A673 (cell line): ENCODE data around the gene MRPL22. TPM values are rescaled to one million over a fixed set of nuclear protein-coding genes. Genes with fewer than 3 reads are reported as not detected.

Experiments used
- BruUV-seq: library from RNA; stranded (reverse); fragments of 400-500 nt; replicated peaks from 2 replicates; lab custom pipeline; 2021; lab: Mats Ljungman, UMichigan
- CTCF ChIA-PET: fragments of 300-600 bp; sonication (Branson Sonifier 250); formaldehyde crosslinking; loops from one replicate; lab custom pipeline; 2022; ENCODE audit warnings: antibody characterized with exemption; lab: Charles Lee
- POLR2A ChIA-PET: fragments of 300-600 bp; sonication (Branson Sonifier 250); formaldehyde crosslinking; loops from one replicate; lab custom pipeline; 2022; ENCODE audit warnings: antibody characterized with exemption; ENCODE audit not compliant: low non-redundant PET; lab: Charles Lee
- DNase-seq: peaks from one replicate; pipeline ENCODE4 v3.0.0-alpha.2; 2015; ENCODE audit warnings: low spot score
- H3K27ac ChIP-seq: fragments of 200-600 bp; sonication (generic); 2 replicates; pipeline ENCODE4 v1.5.1; 2016; ENCODE audit warnings: mixed run types, low read depth, mild to moderate bottlenecking, mixed read lengths, antibody characterized with exemption, low read length; ENCODE audit not compliant: poor library complexity, severe bottlenecking
- H3K27me3 ChIP-seq: fragments of 200-600 bp; sonication (generic); replicated peaks from 2 replicates; pipeline ENCODE4 v1.6.1; 2017; ENCODE audit warnings: mixed run types, low read depth, mild to moderate bottlenecking, mixed read lengths, antibody characterized with exemption, low read length; ENCODE audit not compliant: insufficient read depth, poor library complexity
- H3K36me3 ChIP-seq: fragments of 200-600 bp; sonication (generic); 2 replicates; pipeline ENCODE4 v1.6.1; 2016; ENCODE audit warnings: mixed run types, mild to moderate bottlenecking, mixed read lengths, antibody characterized with exemption, low read length; ENCODE audit not compliant: insufficient read depth, poor library complexity, severe bottlenecking
- H3K4me1 ChIP-seq: fragments of 200-600 bp; sonication (generic); 2 replicates; pipeline ENCODE4 v1.6.1; 2017; ENCODE audit warnings: mixed run types, mild to moderate bottlenecking, mixed read lengths, antibody characterized with exemption, low read length; ENCODE audit not compliant: insufficient read depth, poor library complexity, severe bottlenecking
- H3K4me3 ChIP-seq: fragments of 200-600 bp; sonication (generic); 2 replicates; pipeline ENCODE4 v1.5.1; 2016; ENCODE audit warnings: low read depth, mixed run types, mild to moderate bottlenecking, mixed read lengths, low read length; ENCODE audit not compliant: poor library complexity, severe bottlenecking
- H3K9me3 ChIP-seq: fragments of 200-600 bp; sonication (generic); 2 replicates; pipeline ENCODE4 v1.6.1; 2016; ENCODE audit warnings: mixed run types, low read depth, mild to moderate bottlenecking, mixed read lengths, antibody characterized with exemption, low read length; ENCODE audit not compliant: poor library complexity, severe bottlenecking
- EZH2 ChIP-seq: fragments of 200-600 bp; sonication (generic); IDR thresholded peaks from 2 replicates; pipeline ENCODE4 v1.6.1; 2017; ENCODE audit warnings: borderline replicate concordance, low read depth, mild to moderate bottlenecking, mixed read lengths, antibody characterized with exemption, low read length; ENCODE audit not compliant: poor library complexity, severe bottlenecking
- intact Hi-C: fragments of 100-400 bp; cut with micrococcal nuclease; formaldehyde crosslinking; loops from one replicate; pipeline ENCODE4 v1.10.0; 2022; ENCODE audit not compliant: unreplicated experiment
- total RNA-seq: library from RNA; stranded (reverse); gene quantifications from 2 replicates; pipeline ENCODE4 v1.2.3, GENCODE V29; 2021
- TF ChIP-seq, protein P1 (sequence below): fragments of 300-800, 200-600 bp; sonication (generic); conservative IDR thresholded peaks from 2 replicates; pipeline ENCODE4 v1.5.1; 2017; ENCODE audit warnings: low read depth, mild to moderate bottlenecking, antibody characterized with exemption, low read length, moderate library complexity, mixed read lengths

The MRPL22 gene
- total RNA-seq, 1 experiment from 2014 or later = 143 TPM

DNA sequence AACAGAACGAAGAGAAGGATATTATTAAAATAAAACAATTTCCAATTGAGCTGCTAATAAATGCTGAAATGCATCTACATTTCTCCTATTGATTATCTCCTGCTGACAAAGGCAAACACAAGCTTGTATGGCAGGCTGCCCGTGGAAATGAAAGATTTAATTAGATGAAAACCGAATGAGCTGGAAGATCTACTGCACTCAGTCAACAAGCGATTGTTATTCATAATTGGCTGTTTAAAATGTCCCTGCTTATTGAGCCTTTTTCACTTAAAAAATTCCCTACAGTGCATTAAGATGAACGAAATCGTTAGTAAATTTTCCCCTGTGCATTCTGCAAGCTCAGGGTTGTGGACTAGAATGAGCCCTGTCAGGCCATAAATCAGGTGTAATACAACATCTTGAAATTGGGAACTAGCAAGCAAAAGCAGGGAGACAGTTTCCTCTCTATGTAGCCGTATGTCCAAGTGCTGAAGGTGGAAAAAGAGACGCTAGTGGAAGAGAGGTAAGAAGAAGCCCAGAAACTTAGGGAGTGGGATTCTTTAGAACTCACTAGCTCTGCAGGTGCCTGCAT lies 44.2 kb downstream of the MRPL22 start:
- H3K36me3 ChIP-seq = no peaks in the 10 kb centered on the region
- no TSS peak for BruUV-seq
- no peak overlapping the region for H3K4me3 ChIP-seq
- H3K9me3 ChIP-seq = no peaks in the 10 kb centered on the region
- no peaks in the 10 kb centered on the region for H3K27me3 ChIP-seq
- CTCF ChIA-PET = no interaction called here
- DNase-seq = peak; percentile 15
- POLR2A ChIA-PET = no interaction called here
- TF ChIP-seq, protein P1, sequence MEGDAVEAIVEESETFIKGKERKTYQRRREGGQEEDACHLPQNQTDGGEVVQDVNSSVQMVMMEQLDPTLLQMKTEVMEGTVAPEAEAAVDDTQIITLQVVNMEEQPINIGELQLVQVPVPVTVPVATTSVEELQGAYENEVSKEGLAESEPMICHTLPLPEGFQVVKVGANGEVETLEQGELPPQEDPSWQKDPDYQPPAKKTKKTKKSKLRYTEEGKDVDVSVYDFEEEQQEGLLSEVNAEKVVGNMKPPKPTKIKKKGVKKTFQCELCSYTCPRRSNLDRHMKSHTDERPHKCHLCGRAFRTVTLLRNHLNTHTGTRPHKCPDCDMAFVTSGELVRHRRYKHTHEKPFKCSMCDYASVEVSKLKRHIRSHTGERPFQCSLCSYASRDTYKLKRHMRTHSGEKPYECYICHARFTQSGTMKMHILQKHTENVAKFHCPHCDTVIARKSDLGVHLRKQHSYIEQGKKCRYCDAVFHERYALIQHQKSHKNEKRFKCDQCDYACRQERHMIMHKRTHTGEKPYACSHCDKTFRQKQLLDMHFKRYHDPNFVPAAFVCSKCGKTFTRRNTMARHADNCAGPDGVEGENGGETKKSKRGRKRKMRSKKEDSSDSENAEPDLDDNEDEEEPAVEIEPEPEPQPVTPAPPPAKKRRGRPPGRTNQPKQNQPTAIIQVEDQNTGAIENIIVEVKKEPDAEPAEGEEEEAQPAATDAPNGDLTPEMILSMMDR = no peak
- no peak for TF ChIP-seq EZH2
- H3K27ac ChIP-seq = peak overlapping the region; percentile 38
- intact Hi-C loops = no loop called here
- H3K4me1 ChIP-seq = peaks cover 15% of the 10 kb centered on the region

DNA sequence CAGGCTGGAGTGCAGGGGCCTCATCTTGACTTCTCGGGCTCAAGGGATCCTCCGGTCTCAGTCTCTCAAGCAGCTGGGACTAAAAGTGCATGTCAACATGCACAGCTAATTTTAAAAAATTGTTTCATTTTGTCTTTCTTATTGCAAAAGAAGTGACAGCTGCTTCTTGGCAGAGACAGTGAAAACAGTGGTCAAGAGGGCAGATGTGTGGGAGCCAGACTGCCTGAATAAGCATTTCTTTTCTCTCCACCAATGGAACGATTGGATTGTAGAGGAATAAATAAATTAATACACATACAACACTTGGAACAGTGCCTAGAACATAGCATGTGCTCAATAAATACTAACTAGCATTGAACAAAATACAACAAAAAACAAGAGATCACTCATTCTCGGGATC lies 45.3 kb downstream of the MRPL22 start:
- intact Hi-C loops = no loop called here
- CTCF ChIA-PET = no interaction called here

DNA sequence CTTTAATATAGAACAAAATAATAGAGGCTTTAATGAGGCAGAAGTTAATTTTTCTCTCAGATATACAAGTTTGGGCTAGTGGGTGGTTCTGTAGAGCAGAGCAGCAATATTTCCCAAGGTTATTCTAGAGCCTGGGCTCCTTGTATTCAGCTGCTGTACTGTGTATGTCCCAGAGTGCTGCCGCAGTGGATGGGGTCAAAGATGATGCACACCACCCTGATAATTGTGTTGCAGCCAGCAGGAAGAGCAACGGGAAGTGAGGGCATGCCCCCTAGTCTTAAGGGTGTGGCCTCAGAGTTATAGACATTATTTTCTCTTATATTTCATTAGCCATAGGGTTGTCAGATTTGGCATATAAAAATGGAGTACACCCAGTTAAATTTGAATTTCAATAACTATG lies 48.8 kb downstream of the MRPL22 start:
- intact Hi-C loops = no loop called here
- CTCF ChIA-PET = interaction anchor here (0.7 kb wide), 1 partner anchor 14 kb away, joined by 3 read pairs; no protein-coding TSS in a partner anchor
- no peak overlapping the region for H3K27ac ChIP-seq
- TF ChIP-seq EZH2 = no peak
- TF ChIP-seq, protein P1 = no peak
- H3K9me3 ChIP-seq = no peaks in the 10 kb centered on the region
- no peaks in the 10 kb centered on the region for H3K27me3 ChIP-seq
- H3K36me3 ChIP-seq = no peaks in the 10 kb centered on the region
- no peak for DNase-seq
- POLR2A ChIA-PET = no interaction called here
- no peak overlapping the region for H3K4me3 ChIP-seq
- H3K4me1 ChIP-seq = peaks cover 27% of the 10 kb centered on the region
- BruUV-seq = no TSS peak

More for the DNA sequence above, 45.3 kb downstream of the MRPL22 start:
- no TSS peak for BruUV-seq
- H3K27ac ChIP-seq = no peak overlapping the region
- no peaks in the 10 kb centered on the region for H3K9me3 ChIP-seq
- H3K27me3 ChIP-seq = no peaks in the 10 kb centered on the region
- H3K36me3 ChIP-seq = no peaks in the 10 kb centered on the region
- no peak for DNase-seq
- peaks cover 15% of the 10 kb centered on the region for H3K4me1 ChIP-seq
- POLR2A ChIA-PET = no interaction called here
- TF ChIP-seq EZH2 = no peak
- TF ChIP-seq, protein P1 = no peak
- H3K4me3 ChIP-seq = no peak overlapping the region
